ENCODE data around the gene CAPZB. TPM values are rescaled to one million over a fixed set of nuclear protein-coding genes. Genes with fewer than 3 reads are reported as not detected.

CAPZB gene
- total RNA-seq, 1 donor from 2014 or later = 326 TPM

GRCh38 chr1:19363536-19364152 is 121.7 kb downstream of the CAPZB start:
- TF ChIP-seq, protein P1, sequence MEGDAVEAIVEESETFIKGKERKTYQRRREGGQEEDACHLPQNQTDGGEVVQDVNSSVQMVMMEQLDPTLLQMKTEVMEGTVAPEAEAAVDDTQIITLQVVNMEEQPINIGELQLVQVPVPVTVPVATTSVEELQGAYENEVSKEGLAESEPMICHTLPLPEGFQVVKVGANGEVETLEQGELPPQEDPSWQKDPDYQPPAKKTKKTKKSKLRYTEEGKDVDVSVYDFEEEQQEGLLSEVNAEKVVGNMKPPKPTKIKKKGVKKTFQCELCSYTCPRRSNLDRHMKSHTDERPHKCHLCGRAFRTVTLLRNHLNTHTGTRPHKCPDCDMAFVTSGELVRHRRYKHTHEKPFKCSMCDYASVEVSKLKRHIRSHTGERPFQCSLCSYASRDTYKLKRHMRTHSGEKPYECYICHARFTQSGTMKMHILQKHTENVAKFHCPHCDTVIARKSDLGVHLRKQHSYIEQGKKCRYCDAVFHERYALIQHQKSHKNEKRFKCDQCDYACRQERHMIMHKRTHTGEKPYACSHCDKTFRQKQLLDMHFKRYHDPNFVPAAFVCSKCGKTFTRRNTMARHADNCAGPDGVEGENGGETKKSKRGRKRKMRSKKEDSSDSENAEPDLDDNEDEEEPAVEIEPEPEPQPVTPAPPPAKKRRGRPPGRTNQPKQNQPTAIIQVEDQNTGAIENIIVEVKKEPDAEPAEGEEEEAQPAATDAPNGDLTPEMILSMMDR (IDR thresholded peaks at IDR 0.05; ENCODE audit: partially characterized antibody, unreplicated experiment) = no peak
- Mint-ChIP-seq H3K9me3 (ENCODE audit: unreplicated experiment) (no peaks in the 10 kb centered on the region), H3K36me3 (ENCODE audit: unreplicated experiment) (no peaks in the 10 kb centered on the region), H3K27ac (ENCODE audit: unreplicated experiment) (no peak overlapping the region), H3K27me3 (ENCODE audit: unreplicated experiment) (peaks cover 2% of the 10 kb centered on the region), H3K4me1 (ENCODE audit: low read depth, unreplicated experiment) (peaks cover 15% of the 10 kb centered on the region), H3K4me3 (ENCODE audit: unreplicated experiment) (no peak overlapping the region)
- no peak for DNase-seq

GRCh38 chr1:19361611-19362147 is 123.7 kb downstream of the CAPZB start:
- TF ChIP-seq, protein P1 (IDR thresholded peaks at IDR 0.05; ENCODE audit: partially characterized antibody, unreplicated experiment) = no peak
- H3K27me3 Mint-ChIP-seq (ENCODE audit: unreplicated experiment) = peaks cover 2% of the 10 kb centered on the region
- no peak for DNase-seq
- no peak overlapping the region for H3K27ac Mint-ChIP-seq (ENCODE audit: unreplicated experiment)
- H3K9me3 Mint-ChIP-seq (ENCODE audit: unreplicated experiment) = no peaks in the 10 kb centered on the region
- H3K36me3 Mint-ChIP-seq (ENCODE audit: unreplicated experiment) = no peaks in the 10 kb centered on the region
- H3K4me1 Mint-ChIP-seq (ENCODE audit: low read depth, unreplicated experiment) = peaks cover 15% of the 10 kb centered on the region
- H3K4me3 Mint-ChIP-seq (ENCODE audit: unreplicated experiment) = no peak overlapping the region

DNA sequence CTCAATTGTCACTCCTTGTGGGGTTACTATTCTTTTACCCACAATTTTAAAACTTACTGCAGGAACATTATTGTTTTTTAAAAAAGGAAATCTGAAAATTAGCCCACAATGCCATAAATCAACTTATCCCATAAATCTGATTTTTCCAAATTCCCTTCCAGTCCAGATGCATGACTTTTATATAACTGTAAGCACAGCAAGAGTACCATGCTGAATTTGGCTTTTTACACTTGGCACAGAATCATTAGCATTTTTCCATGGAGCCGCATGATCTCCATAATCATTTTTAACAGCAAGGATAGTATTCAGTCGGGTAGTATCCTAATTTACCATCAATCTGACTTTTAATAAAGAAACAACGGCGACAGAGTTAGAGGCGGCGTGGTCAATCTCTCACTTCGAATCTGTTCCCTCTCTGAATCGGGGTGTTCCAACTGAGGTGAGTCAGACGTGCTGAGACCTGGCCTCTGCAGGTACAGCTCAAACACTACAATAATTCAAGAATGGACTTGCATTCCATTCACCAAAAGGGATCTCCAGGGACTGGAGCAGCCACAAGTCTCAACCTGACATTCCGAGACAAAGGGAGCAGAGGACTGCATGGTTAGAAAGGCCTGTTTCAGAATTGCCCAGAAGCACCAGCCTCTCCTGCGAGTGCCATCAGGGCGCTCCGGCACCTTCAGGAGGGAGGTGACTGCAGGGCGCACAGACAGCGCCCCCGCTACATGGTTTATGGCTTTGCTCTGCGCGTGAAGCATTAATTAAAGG is 124.3 kb downstream of the CAPZB start:
- Mint-ChIP-seq H3K4me3 (ENCODE audit: unreplicated experiment) (no peak overlapping the region), H3K27ac (ENCODE audit: unreplicated experiment) (no peak overlapping the region), H3K27me3 (ENCODE audit: unreplicated experiment) (peaks cover 2% of the 10 kb centered on the region), H3K4me1 (ENCODE audit: low read depth, unreplicated experiment) (peaks cover 15% of the 10 kb centered on the region), H3K36me3 (ENCODE audit: unreplicated experiment) (no peaks in the 10 kb centered on the region), H3K9me3 (ENCODE audit: unreplicated experiment) (peaks cover under 1% of the 10 kb centered on the region)
- no peak for DNase-seq
- TF ChIP-seq, protein P1 (IDR thresholded peaks at IDR 0.05; ENCODE audit: partially characterized antibody, unreplicated experiment) = no peak

DNA sequence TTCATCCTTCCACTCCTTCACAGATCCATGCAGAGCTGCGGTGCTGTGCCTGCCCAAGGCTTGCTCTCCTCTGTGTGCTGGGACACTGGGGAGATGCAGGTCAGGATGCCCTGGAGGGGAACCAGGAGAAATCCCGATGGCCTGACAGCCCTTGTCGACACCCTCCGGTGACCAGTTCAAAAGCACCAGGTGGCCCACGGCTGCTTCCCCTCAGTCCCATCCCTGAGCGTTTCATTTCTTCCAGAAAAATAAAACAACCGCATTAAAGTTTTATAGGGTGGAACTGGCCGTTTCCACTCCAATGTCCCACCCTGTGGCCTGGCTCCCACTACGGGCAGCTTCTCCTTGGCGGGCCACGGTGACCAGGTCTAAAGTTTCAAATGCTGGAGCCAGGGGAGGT is 124.9 kb downstream of the CAPZB start:
- peaks cover 2% of the 10 kb centered on the region for H3K9me3 Mint-ChIP-seq (ENCODE audit: unreplicated experiment)

More for the DNA sequence above, 124.9 kb downstream of the CAPZB start:
- DNase-seq = peak; percentile 29
- Mint-ChIP-seq H3K36me3 (ENCODE audit: unreplicated experiment) (no peaks in the 10 kb centered on the region), H3K27me3 (ENCODE audit: unreplicated experiment) (peaks cover 2% of the 10 kb centered on the region), H3K4me3 (ENCODE audit: unreplicated experiment) (peak overlapping the region; percentile 26), H3K27ac (ENCODE audit: unreplicated experiment) (no peak overlapping the region), H3K4me1 (ENCODE audit: low read depth, unreplicated experiment) (peaks cover 15% of the 10 kb centered on the region)
- TF ChIP-seq, protein P1 (IDR thresholded peaks at IDR 0.05; ENCODE audit: partially characterized antibody, unreplicated experiment) = no peak
